ENCODE results near the gene CTDP1. TPM values are rescaled to one million over a fixed set of nuclear protein-coding genes. Genes with fewer than 3 reads are reported as not detected.

The CTDP1 gene
- total RNA-seq, 2 experiments from 2014 or later, result 69.0 to 79.6 TPM

DNA sequence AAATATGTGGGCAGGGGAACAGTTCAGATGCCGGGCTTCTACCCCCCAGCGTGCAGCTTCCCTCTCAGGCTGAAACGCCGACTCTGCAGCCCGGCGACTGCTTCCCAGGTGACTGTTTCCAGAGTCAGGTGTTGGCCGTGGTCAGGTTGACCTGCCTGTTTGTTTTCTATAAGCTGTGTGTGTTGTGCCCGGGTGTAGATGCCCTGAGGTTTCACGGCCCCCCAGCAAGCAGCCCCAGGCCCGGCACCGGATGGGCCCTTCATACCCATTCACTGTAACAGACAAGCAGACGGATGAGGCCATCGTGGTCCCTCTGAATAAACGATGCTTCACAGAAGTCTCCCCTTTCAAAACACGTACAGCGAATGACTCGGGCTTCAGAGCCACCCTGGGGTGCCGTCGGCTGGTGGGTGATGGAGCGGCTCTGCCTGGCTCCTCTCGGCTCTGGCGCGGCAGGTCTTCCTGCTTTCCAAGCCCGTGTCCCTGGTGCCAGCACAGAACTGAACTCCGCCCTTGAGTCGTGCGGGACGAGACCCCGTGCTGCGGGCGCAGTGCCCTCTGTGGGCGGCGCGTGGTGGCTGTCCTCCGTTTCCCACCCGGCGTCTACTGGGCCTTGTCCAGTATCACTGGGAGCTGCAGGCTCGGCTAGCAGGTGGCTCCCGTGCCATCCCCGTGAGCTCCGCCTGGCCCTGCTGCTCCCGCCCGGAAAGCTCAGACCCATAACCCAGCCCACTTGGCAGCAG is 103.1 kb downstream of the CTDP1 start:
- intact Hi-C loops (cut with DNase I, micrococcal nuclease), result no loop called here
- Histone ChIP-seq H3K27ac (ENCODE audit: low read depth in 1 of 2, low read length in 2 of 2) (no peak overlapping the region), H3K36me3 (ENCODE audit: insufficient read depth, low read length) (no peaks in the 10 kb centered on the region), H3K27me3 (ENCODE audit: control insufficient read depth in 1 of 2, insufficient read depth in 2 of 2, low read length in 2 of 2) (peaks cover 13 to 31% of the 10 kb centered on the region in 2 experiments), H3K4me3 (ENCODE audit: low read length) (no peak overlapping the region), H3K4me1 (ENCODE audit: insufficient read depth, low read length) (no peaks in the 10 kb centered on the region), H3K9me3 (ENCODE audit: control insufficient read depth in 1 of 2, insufficient read depth in 1 of 2, low read length in 2 of 2) (peaks cover 0 to 32% of the 10 kb centered on the region in 2 experiments)
- no peaks in the 10 kb centered on the region for H3K36me3 Mint-ChIP-seq (ENCODE audit: low read depth)
- no peak overlapping the region for H3K27ac Mint-ChIP-seq
- H3K9me3 Mint-ChIP-seq, result no peaks in the 10 kb centered on the region
- ChIA-PET CTCF (no interaction called here), POLR2A (no interaction called here)
- no peak for ATAC-seq (ENCODE audit: poor library complexity)
- H3K4me3 Mint-ChIP-seq, result no peak overlapping the region
- DNase-seq, result peak in 1 of 14 experiments; percentile 12
- TF ChIP-seq CTCF (IDR thresholded peaks at IDR 0.05), result no peak
- peaks cover 54% of the 10 kb centered on the region for H3K27me3 Mint-ChIP-seq
- H3K4me1 Mint-ChIP-seq (ENCODE audit: low read depth), result no peaks in the 10 kb centered on the region

DNA sequence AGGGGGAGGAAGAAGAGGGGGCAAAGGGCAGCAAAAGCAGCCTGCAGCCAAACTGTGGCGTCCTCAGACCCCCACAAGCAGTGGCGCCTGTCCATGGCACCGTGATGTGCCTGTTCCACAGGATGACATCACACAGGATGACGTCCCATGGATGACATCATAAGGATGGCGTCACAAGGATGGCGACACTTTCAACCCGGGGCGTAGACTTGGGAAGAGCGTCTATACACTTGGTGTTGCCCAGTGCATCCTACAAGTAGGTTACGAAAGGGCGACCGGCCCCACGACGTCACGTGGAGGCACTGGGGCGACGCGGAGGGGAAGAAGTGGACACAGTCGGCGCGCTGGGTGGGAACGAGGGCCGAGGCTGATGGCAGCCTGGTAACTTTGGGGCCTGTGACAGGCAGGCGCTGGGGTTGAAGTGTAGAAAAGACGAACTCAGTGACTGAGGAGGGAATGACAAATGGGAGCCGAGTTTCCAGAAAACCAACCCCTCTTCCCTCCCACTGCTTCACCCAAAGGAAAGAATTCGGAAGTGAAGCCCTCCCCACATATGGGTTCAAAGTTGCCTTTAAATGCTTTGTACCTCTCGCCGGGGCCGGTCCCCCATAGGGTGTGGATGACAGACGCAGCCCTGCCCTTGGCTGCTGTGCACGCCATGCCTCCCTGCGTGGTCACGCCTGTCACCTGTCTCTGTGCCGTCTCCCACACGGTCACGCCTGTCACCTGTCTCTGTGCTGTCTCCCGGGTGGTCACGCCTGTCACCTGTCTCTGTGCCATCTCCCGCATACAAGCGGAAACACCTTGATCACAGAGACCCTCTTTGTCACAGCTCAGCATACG is 104.7 kb downstream of the CTDP1 start:
- POLR2A ChIA-PET, result no interaction called here
- peaks cover 49% of the 10 kb centered on the region for H3K27me3 Mint-ChIP-seq
- intact Hi-C loops (cut with DNase I, micrococcal nuclease), result no loop called here

More for the DNA sequence above, 104.7 kb downstream of the CTDP1 start:
- no peaks in the 10 kb centered on the region for H3K36me3 Mint-ChIP-seq (ENCODE audit: low read depth)
- H3K27ac Mint-ChIP-seq, result no peak overlapping the region
- Histone ChIP-seq H3K27me3 (ENCODE audit: control insufficient read depth in 1 of 2, insufficient read depth in 2 of 2, low read length in 2 of 2) (peaks cover 16 to 40% of the 10 kb centered on the region in 2 experiments), H3K4me1 (ENCODE audit: insufficient read depth, low read length) (no peaks in the 10 kb centered on the region), H3K36me3 (ENCODE audit: insufficient read depth, low read length) (no peaks in the 10 kb centered on the region), H3K27ac (ENCODE audit: low read depth in 1 of 2, low read length in 2 of 2) (no peak overlapping the region), H3K4me3 (ENCODE audit: low read length) (no peak overlapping the region), H3K9me3 (ENCODE audit: control insufficient read depth in 1 of 2, insufficient read depth in 1 of 2, low read length in 2 of 2) (peaks cover 0 to 29% of the 10 kb centered on the region in 2 experiments)
- no peak for DNase-seq
- H3K9me3 Mint-ChIP-seq, result no peaks in the 10 kb centered on the region
- CTCF ChIA-PET, result no interaction called here
- no peaks in the 10 kb centered on the region for H3K4me1 Mint-ChIP-seq (ENCODE audit: low read depth)
- no peak overlapping the region for H3K4me3 Mint-ChIP-seq
- no peak for TF ChIP-seq CTCF (IDR thresholded peaks at IDR 0.05)
- ATAC-seq (ENCODE audit: poor library complexity), result no peak
